ENCODE results near the gene PTPRB.

PTPRB gene

GRCh38 chr12:70659077-70659606, 21.9 kb upstream of the PTPRB start:
- Histone ChIP-seq H3K79me2 (ENCODE audit: control insufficient read depth, low read length) (no peaks in the 10 kb centered on the region), H3K27me3 (ENCODE audit: control insufficient read depth, low read length) (no peaks in the 10 kb centered on the region), H3K9me3 (ENCODE audit: control insufficient read depth, insufficient read depth, low read length) (no peaks in the 10 kb centered on the region), H3K4me1 (ENCODE audit: control insufficient read depth, low read length) (no peaks in the 10 kb centered on the region), H3K27ac (ENCODE audit: low read depth, low read length) (no peak overlapping the region), H3K4me3 (ENCODE audit: low read length) (no peak overlapping the region), H3K36me3 (ENCODE audit: control insufficient read depth, low read length) (no peaks in the 10 kb centered on the region), H4K20me1 (ENCODE audit: control insufficient read depth, insufficient read depth, low read depth, low read length) (no peaks in the 10 kb centered on the region), H3F3A (ENCODE audit: control insufficient read depth, insufficient read depth) (no peaks in the 10 kb centered on the region), H3K9me2 (replicated peaks; ENCODE audit: control insufficient read depth, low read length) (no peaks in the 10 kb centered on the region), H3K4me2 (ENCODE audit: low read length) (no peak overlapping the region)
- TF ChIP-seq CTCF (IDR thresholded peaks at IDR 0.05; ENCODE audit: low read depth, low read length, poor library complexity, severe bottlenecking), result no peak
- TF ChIP-seq EZH2phosphoT487 (IDR thresholded peaks at IDR 0.05; ENCODE audit: borderline replicate concordance, low read length), result no peak

GRCh38 chr12:70657616-70658286, 20.5 kb upstream of the PTPRB start:
- Histone ChIP-seq H3F3A (ENCODE audit: control insufficient read depth, insufficient read depth) (no peaks in the 10 kb centered on the region), H3K27me3 (ENCODE audit: control insufficient read depth, low read length) (no peaks in the 10 kb centered on the region), H4K20me1 (ENCODE audit: control insufficient read depth, insufficient read depth, low read depth, low read length) (no peaks in the 10 kb centered on the region), H3K79me2 (ENCODE audit: control insufficient read depth, low read length) (no peaks in the 10 kb centered on the region), H3K36me3 (ENCODE audit: control insufficient read depth, low read length) (no peaks in the 10 kb centered on the region), H3K4me3 (ENCODE audit: low read length) (no peak overlapping the region), H3K4me1 (ENCODE audit: control insufficient read depth, low read length) (no peaks in the 10 kb centered on the region), H3K9me2 (replicated peaks; ENCODE audit: control insufficient read depth, low read length) (no peaks in the 10 kb centered on the region), H3K27ac (ENCODE audit: low read depth, low read length) (no peak overlapping the region), H3K9me3 (ENCODE audit: control insufficient read depth, insufficient read depth, low read length) (no peaks in the 10 kb centered on the region), H3K4me2 (ENCODE audit: low read length) (no peak overlapping the region)
- TF ChIP-seq CTCF (IDR thresholded peaks at IDR 0.05; ENCODE audit: low read depth, low read length, poor library complexity, severe bottlenecking) (no peak), EZH2phosphoT487 (IDR thresholded peaks at IDR 0.05; ENCODE audit: borderline replicate concordance, low read length) (no peak)

GRCh38 chr12:70652451-70652850, 15.2 kb upstream of the PTPRB start:
- TF ChIP-seq EZH2phosphoT487 (IDR thresholded peaks at IDR 0.05; ENCODE audit: borderline replicate concordance, low read length) (no peak), CTCF (IDR thresholded peaks at IDR 0.05; ENCODE audit: low read depth, low read length, poor library complexity, severe bottlenecking) (no peak)

More at GRCh38 chr12:70652451-70652850, 15.2 kb upstream of the PTPRB start:
- Histone ChIP-seq H3K9me2 (replicated peaks; ENCODE audit: control insufficient read depth, low read length) (no peaks in the 10 kb centered on the region), H3K9me3 (ENCODE audit: control insufficient read depth, insufficient read depth, low read length) (no peaks in the 10 kb centered on the region), H3K79me2 (ENCODE audit: control insufficient read depth, low read length) (no peaks in the 10 kb centered on the region), H3K4me2 (ENCODE audit: low read length) (no peak overlapping the region), H3K36me3 (ENCODE audit: control insufficient read depth, low read length) (no peaks in the 10 kb centered on the region), H4K20me1 (ENCODE audit: control insufficient read depth, insufficient read depth, low read depth, low read length) (no peaks in the 10 kb centered on the region), H3K4me1 (ENCODE audit: control insufficient read depth, low read length) (no peaks in the 10 kb centered on the region), H3K27me3 (ENCODE audit: control insufficient read depth, low read length) (no peaks in the 10 kb centered on the region), H3K27ac (ENCODE audit: low read depth, low read length) (no peak overlapping the region), H3F3A (ENCODE audit: control insufficient read depth, insufficient read depth) (no peaks in the 10 kb centered on the region), H3K4me3 (ENCODE audit: low read length) (no peak overlapping the region)

Data from DOHH2 (cell line).